WTC11 (cell line): ENCODE data around the gene NOD1. TPM values are rescaled to one million over a fixed set of nuclear protein-coding genes. Genes with fewer than 3 reads are reported as not detected.

Experiments used
- ATAC-seq: fragments of 200-7000 bp; cut with Tn5 transposase; 2 replicates; pipeline ENCODE4 v1.10.0; 2021; ENCODE audit warnings: mild to moderate bottlenecking, moderate library complexity
- CTCF ChIA-PET: fragments of 300-600 bp; sonication (Branson Sonifier 250); formaldehyde crosslinking; loops from one replicate; lab custom pipeline; 2021; ENCODE audit warnings: antibody characterized with exemption; lab: Charles Lee
- POLR2A ChIA-PET: fragments of 350-600 bp; sonication (Branson Sonifier 250); formaldehyde crosslinking; loops from one replicate; lab custom pipeline; 2021; ENCODE audit warnings: antibody characterized with exemption; lab: Charles Lee
- DNase-seq: peaks from one replicate; pipeline ENCODE4 v3.0.0; 2021; ENCODE audit warnings: low spot score
- H3K27ac Mint-ChIP-seq: 2 replicates; pipeline ENCODE4 v1.8.0; 2021; ENCODE audit warnings: mixed read lengths
- H3K27me3 Mint-ChIP-seq: 2 replicates; pipeline ENCODE4 v1.8.0; 2021; ENCODE audit warnings: low read depth, mild to moderate bottlenecking, moderate library complexity, mixed read lengths
- H3K36me3 Mint-ChIP-seq: 2 replicates; pipeline ENCODE4 v1.8.0; 2021; ENCODE audit warnings: mixed read lengths
- H3K4me1 Mint-ChIP-seq: 2 replicates; pipeline ENCODE4 v1.8.0; 2022; ENCODE audit warnings: mixed read lengths
- H3K4me3 Mint-ChIP-seq: 2 replicates; pipeline ENCODE4 v1.8.0; 2021; ENCODE audit warnings: mild to moderate bottlenecking, moderate library complexity, mixed read lengths
- H3K9me3 Mint-ChIP-seq: 2 replicates; pipeline ENCODE4 v1.8.0; 2021; ENCODE audit warnings: mixed read lengths
- ARID4B ChIP-seq: sonication (generic); formaldehyde crosslinking; IDR thresholded peaks from 2 replicates; pipeline ENCODE4 v1.8.0; 2023; ENCODE audit warnings: missing genetic modification reagents, mild to moderate bottlenecking, borderline replicate concordance
- ATF1 ChIP-seq: sonication (generic); formaldehyde crosslinking; IDR thresholded peaks from 2 replicates; pipeline ENCODE4 v1.8.1; 2023; ENCODE audit warnings: mild to moderate bottlenecking, moderate library complexity, missing genetic modification reagents
- CBFB ChIP-seq: sonication (generic); formaldehyde crosslinking; IDR thresholded peaks from 2 replicates; pipeline ENCODE4 v1.8.1; 2022; ENCODE audit warnings: mild to moderate bottlenecking, low read depth, missing genetic modification reagents
- CREB1 ChIP-seq: sonication (generic); formaldehyde crosslinking; IDR thresholded peaks from 2 replicates; pipeline ENCODE4 v1.8.0; 2023; ENCODE audit warnings: mild to moderate bottlenecking, missing genetic modification reagents
- CTCF ChIP-seq: fragments of 200-600 bp; IDR thresholded peaks from 2 replicates; pipeline ENCODE4 v1.8.0; 2022; ENCODE audit warnings: antibody characterized with exemption
- E2F5 ChIP-seq: sonication (generic); formaldehyde crosslinking; IDR thresholded peaks from 2 replicates; pipeline ENCODE4 v1.8.1; 2022; ENCODE audit warnings: mild to moderate bottlenecking, moderate library complexity, missing genetic modification reagents
- ESRRA ChIP-seq: sonication (generic); formaldehyde crosslinking; IDR thresholded peaks from 2 replicates; pipeline ENCODE4 v1.8.1; 2022; ENCODE audit warnings: mild to moderate bottlenecking, missing genetic modification reagents, borderline replicate concordance
- ETV6 ChIP-seq: sonication (generic); formaldehyde crosslinking; IDR thresholded peaks from 2 replicates; pipeline ENCODE4 v1.8.1; 2022; ENCODE audit warnings: mild to moderate bottlenecking, missing genetic modification reagents
- FOXP4 ChIP-seq: sonication (generic); formaldehyde crosslinking; IDR thresholded peaks from 2 replicates; pipeline ENCODE4 v1.8.0; 2022; ENCODE audit warnings: mild to moderate bottlenecking, missing genetic modification reagents
- HMGA2 ChIP-seq: fragments of 250-450 bp; sonication (Bioruptor Pico); IDR thresholded peaks from 2 replicates; pipeline ENCODE4 v1.4.0; 2021; ENCODE audit warnings: mild to moderate bottlenecking, moderate library complexity
- IRF1 ChIP-seq: sonication (generic); formaldehyde crosslinking; IDR thresholded peaks from 2 replicates; pipeline ENCODE4 v1.8.0; 2023; ENCODE audit warnings: missing genetic modification reagents
- IRF2 ChIP-seq: sonication (generic); formaldehyde crosslinking; IDR thresholded peaks from 2 replicates; pipeline ENCODE4 v1.8.0; 2022; ENCODE audit warnings: low read depth, missing genetic modification reagents, borderline replicate concordance
- JUN ChIP-seq: sonication (generic); formaldehyde crosslinking; IDR thresholded peaks from 2 replicates; pipeline ENCODE4 v1.8.0; 2023; ENCODE audit warnings: mild to moderate bottlenecking, missing genetic modification reagents
- MAX ChIP-seq: sonication (generic); formaldehyde crosslinking; IDR thresholded peaks from 2 replicates; pipeline ENCODE4 v1.8.0; 2022; ENCODE audit warnings: mild to moderate bottlenecking, missing genetic modification reagents
- MLX ChIP-seq: sonication (generic); formaldehyde crosslinking; IDR thresholded peaks from 2 replicates; pipeline ENCODE4 v1.8.1; 2023; ENCODE audit warnings: mild to moderate bottlenecking, missing genetic modification reagents, moderate library complexity
- NFE2L1 ChIP-seq: sonication (generic); formaldehyde crosslinking; IDR thresholded peaks from 2 replicates; pipeline ENCODE4 v1.8.1; 2023; ENCODE audit warnings: missing genetic modification reagents
- NR2C2 ChIP-seq: sonication (generic); formaldehyde crosslinking; IDR thresholded peaks from 2 replicates; pipeline ENCODE4 v1.8.0; 2022; ENCODE audit warnings: mild to moderate bottlenecking, missing genetic modification reagents
- PRRX2 ChIP-seq: fragments of 250-450 bp; sonication (Bioruptor Pico); IDR thresholded peaks from 2 replicates; pipeline ENCODE4 v1.8.0; 2021; ENCODE audit warnings: mild to moderate bottlenecking
- SP1 ChIP-seq: sonication (generic); formaldehyde crosslinking; conservative IDR thresholded peaks from 2 replicates; pipeline ENCODE4 v1.8.1; 2022; ENCODE audit warnings: missing genetic modification reagents
- ZNF138 ChIP-seq: sonication (generic); formaldehyde crosslinking; conservative IDR thresholded peaks from 2 replicates; pipeline ENCODE4 v1.8.1; 2022; ENCODE audit warnings: mild to moderate bottlenecking, moderate library complexity, missing genetic modification reagents
- ZNF416 ChIP-seq: fragments of 250-450 bp; sonication (Bioruptor Pico); IDR thresholded peaks from 2 replicates; pipeline ENCODE4 v1.9.0; 2021; ENCODE audit warnings: mild to moderate bottlenecking, inconsistent platforms
- ZNF512 ChIP-seq: sonication (generic); formaldehyde crosslinking; IDR thresholded peaks from 2 replicates; pipeline ENCODE4 v1.8.1; 2022; ENCODE audit warnings: missing genetic modification reagents, borderline replicate concordance
- ZNF671 ChIP-seq: fragments of 250-450 bp; sonication (Bioruptor Pico); IDR thresholded peaks from 2 replicates; pipeline ENCODE4 v1.8.0; 2021; ENCODE audit warnings: mild to moderate bottlenecking
- total RNA-seq: library from RNA; stranded (reverse); gene quantifications from 3 replicates; pipeline ENCODE4 v1.2.3, GENCODE V29; 2021

Gene NOD1
- total RNA-seq, 1 experiment from 2014 or later: 6.4 TPM

- DNase-seq (no peak), ATAC-seq (no peak)
- Mint-ChIP-seq H3K36me3 (no peaks in the 10 kb centered on the region), H3K9me3 (no peaks in the 10 kb centered on the region), H3K27ac (peak overlapping the region; percentile 40), H3K4me3 (no peak overlapping the region), H3K27me3 (no peaks in the 10 kb centered on the region), H3K4me1 (peaks cover 23% of the 10 kb centered on the region)
- TF ChIP-seq PRRX2: no peak
- no peak for TF ChIP-seq CTCF
- no peak for TF ChIP-seq SP1 (CRISPR knock-in tag)
- no peak for TF ChIP-seq ETV6 (CRISPR knock-in tag)
- no peak for TF ChIP-seq IRF1
- TF ChIP-seq CBFB (CRISPR knock-in tag): no peak
- TF ChIP-seq MLX (CRISPR knock-in tag): no peak
- TF ChIP-seq ARID4B: no peak
- TF ChIP-seq ATF1: no peak
- TF ChIP-seq FOXP4 (CRISPR knock-in tag): no peak
- TF ChIP-seq CREB1 (CRISPR knock-in tag): no peak
- ChIA-PET POLR2A (no interaction called here), CTCF (interaction anchor here (0.6 to 1.7 kb wide), 7 partner anchors 18 to 227 kb away, joined by 3 to 7 read pairs (median 4); no protein-coding TSS in a partner anchor)
Observed at GRCh38 chr7:30395676-30396075, 82.9 kb downstream of the NOD1 start.

GRCh38 chr7:30391806-30392205 is 86.8 kb downstream of the NOD1 start:
- Mint-ChIP-seq H3K27ac (no peak overlapping the region), H3K9me3 (no peaks in the 10 kb centered on the region), H3K4me3 (no peak overlapping the region), H3K27me3 (no peaks in the 10 kb centered on the region), H3K36me3 (no peaks in the 10 kb centered on the region), H3K4me1 (peaks cover 30% of the 10 kb centered on the region)
- DNase-seq (no peak), ATAC-seq (no peak)
- POLR2A ChIA-PET: no interaction called here
- CTCF ChIA-PET: interaction anchor here (1.1 to 1.5 kb wide), 4 partner anchors 78 to 227 kb away, joined by 3 to 5 read pairs (median 4); no protein-coding TSS in a partner anchor
- TF ChIP-seq NFE2L1 (CRISPR knock-in tag) (no peak), JUN (CRISPR knock-in tag) (no peak), ZNF671 (CRISPR knock-in tag) (no peak), ESRRA (CRISPR knock-in tag) (no peak), ZNF138 (CRISPR knock-in tag) (no peak), ZNF512 (no peak), MAX (CRISPR knock-in tag) (no peak), ZNF416 (no peak), ETV6 (CRISPR knock-in tag) (no peak), HMGA2 (CRISPR knock-in tag) (no peak), NR2C2 (no peak), IRF2 (CRISPR knock-in tag) (no peak), E2F5 (CRISPR knock-in tag) (no peak)
